Lower leg skin (tissue), 4 donors: ENCODE data around the gene LRRC32. TPM values are rescaled to one million over a fixed set of nuclear protein-coding genes. Genes with fewer than 3 reads are reported as not detected.

Experiments
- DNase-seq, 2 donors: peaks; one replicate each; pipeline ENCODE4 v3.0.0-alpha.2; 2019; ENCODE audit warnings: low spot score in 2 of 2
- H3K4me3 ChIP-seq: fragments of 200-600 bp; sonication (generic); 2 replicates; pipeline ENCODE4 v1.5.1; 2017; ENCODE audit warnings: mild to moderate bottlenecking, low read depth; ENCODE audit not compliant: poor library complexity, severe bottlenecking
- CTCF ChIP-seq, 3 donors: fragments of 450-650 bp; IDR thresholded peaks; one replicate each; pipeline ENCODE4 v1.5.1; 2016; ENCODE audit warnings: antibody characterized with exemption in 3 of 3, mild to moderate bottlenecking in 3 of 3, moderate library complexity in 2 of 3
- POLR2A ChIP-seq, 2 donors: fragments of 450-650 bp; IDR thresholded peaks; one replicate each; pipeline ENCODE4 v1.6.1; 2016 to 2017; ENCODE audit warnings: antibody characterized with exemption in 2 of 2, mild to moderate bottlenecking in 1 of 2, moderate library complexity in 1 of 2
- WGBS, 2 donors: methylation state at CpG; one replicate each; pipeline ENCODE4 v1.1.5; 2018; 5-methylcytosine and 5-hydroxymethylcytosine counted together
- intact Hi-C: fragments of 100-400 bp; cut with DNase I; formaldehyde crosslinking; loops from one replicate; pipeline ENCODE4 v1.15.0; 2023; ENCODE audit warnings: low total_unique reads
- total RNA-seq, 4 donors: library from RNA; depleted of rRNA; stranded (reverse); fragments of >200 nt; gene quantifications; one replicate each; pipeline ENCODE4 v1.1.0, GENCODE V29; 2016

Gene LRRC32
- total RNA-seq, 4 donors from 2014 or later, result 9.0 to 42.5 (median 18.7) TPM

- DNase-seq, result no peak
- H3K4me3 ChIP-seq, result no peak overlapping the region
- intact Hi-C loops, result no loop called here
- TF ChIP-seq POLR2A (IDR thresholded peaks at IDR 0.05) (no peak), CTCF (IDR thresholded peaks at IDR 0.05) (no peak)
Observed at GRCh38 chr11:76677458-76677765, 6.9 kb upstream of the LRRC32 start.

- 82 to 84% methylated on average over 16 of the region's 16 CpGs for WGBS, 2 donors
- intact Hi-C loops, result no loop called here
- H3K4me3 ChIP-seq, result no peak overlapping the region
- DNase-seq, result no peak
- TF ChIP-seq CTCF (IDR thresholded peaks at IDR 0.05) (no peak), POLR2A (IDR thresholded peaks at IDR 0.05) (no peak)
Observed at GRCh38 chr11:76676636-76677457, 6.3 kb upstream of the LRRC32 start.

DNA sequence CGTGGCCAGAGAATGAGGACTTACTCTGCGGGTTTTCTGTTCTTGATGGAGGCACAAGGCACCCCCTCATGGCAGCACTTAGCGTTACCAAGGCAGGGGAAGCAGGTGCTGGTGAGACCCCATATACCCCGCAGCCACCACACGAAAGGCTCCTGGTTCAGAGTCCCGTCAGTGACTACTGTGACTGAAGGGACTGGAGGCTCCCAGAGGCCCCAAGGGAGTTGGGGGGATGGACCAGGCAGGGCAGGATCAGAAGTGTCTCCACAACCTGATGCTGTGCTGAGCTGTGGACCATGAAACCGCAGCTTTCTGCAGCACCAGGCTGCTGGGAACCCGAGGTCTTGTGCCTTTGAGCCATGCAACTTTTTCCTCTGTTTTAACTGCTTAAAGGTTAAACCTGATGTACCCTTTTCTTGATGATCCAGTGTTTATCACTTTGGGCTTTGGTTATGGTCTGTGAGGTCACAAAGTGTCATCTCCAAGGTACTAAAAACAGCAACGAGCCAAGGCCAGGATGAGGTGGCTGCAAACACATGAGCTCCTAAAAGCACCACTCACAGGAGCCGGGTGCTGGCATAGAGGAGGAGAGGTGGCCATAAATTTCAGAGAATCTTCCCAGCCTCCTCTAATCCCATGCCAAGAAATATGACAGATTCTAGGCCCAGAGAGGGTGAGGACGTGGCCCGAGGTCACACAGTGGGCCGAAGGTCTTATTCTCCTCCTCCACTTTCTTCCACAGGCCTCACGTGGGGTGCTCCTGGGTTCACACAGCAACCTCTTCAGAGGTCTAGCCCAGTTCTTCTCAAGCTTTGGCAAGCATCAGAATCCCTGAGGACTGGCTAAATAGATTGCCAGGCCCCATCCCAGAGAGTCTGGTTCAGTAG, 4.2 kb upstream of the LRRC32 start:
- WGBS, 2 donors, result 89 to 90% methylated on average over 14 of the region's 14 CpGs
- TF ChIP-seq CTCF (IDR thresholded peaks at IDR 0.05) (no peak), POLR2A (IDR thresholded peaks at IDR 0.05) (no peak)
- no peak for DNase-seq
- intact Hi-C loops, result no loop called here
- H3K4me3 ChIP-seq, result no peak overlapping the region

DNA sequence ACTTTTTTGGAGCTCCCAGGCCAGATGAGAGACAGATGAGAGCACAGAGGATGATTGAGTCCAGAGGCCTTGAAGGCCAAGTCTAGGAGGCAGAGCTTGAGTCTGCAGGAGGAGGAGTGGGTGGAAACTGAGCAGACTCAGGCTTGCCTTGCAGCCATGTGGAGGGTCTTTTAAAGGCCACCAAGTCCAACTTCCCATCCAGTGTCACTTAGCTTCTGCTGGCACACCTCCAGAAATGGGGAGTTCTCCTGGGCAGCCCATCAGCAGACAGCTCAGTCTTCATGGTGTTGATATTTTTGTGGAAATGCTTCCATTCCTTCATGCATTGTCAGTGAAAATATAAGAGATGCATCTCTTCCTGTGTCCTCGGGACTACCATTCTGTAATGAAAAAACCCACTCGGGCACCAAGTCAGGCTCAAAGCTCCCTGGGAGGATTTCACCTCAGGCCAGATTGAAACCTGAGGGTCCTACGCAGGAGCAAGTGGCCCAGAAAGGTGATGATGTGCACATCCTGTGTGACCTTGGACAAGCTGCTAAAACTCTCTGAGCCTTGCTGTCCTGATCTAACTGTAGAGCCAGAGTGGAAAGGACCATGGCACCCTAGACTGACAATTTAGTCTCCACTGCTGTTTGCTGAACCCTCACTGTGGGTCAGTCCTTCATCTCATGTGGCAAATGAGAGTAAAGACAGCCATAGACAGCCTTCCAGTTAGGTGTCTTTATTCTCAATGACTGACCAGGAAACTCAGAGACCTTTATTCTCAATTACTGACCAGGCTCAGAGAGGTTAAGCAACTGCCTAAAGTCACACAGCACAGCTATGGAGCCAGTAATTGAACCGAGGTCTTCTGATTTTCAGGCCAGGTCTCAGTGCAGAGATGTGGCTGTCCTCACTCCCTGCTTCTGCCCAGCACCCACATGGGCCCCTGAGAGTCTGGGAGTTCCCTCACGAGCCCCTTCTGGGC, 2.9 kb upstream of the LRRC32 start:
- intact Hi-C loops, result no loop called here
- WGBS, 2 donors, result 88 to 93% methylated on average over 5 of the region's 5 CpGs
- DNase-seq, result no peak

More for the DNA sequence above, 2.9 kb upstream of the LRRC32 start:
- no peak overlapping the region for H3K4me3 ChIP-seq
- TF ChIP-seq CTCF (IDR thresholded peaks at IDR 0.05), result no peak
- no peak for TF ChIP-seq POLR2A (IDR thresholded peaks at IDR 0.05)
